ENCODE results near the gene MSX1.

DNA sequence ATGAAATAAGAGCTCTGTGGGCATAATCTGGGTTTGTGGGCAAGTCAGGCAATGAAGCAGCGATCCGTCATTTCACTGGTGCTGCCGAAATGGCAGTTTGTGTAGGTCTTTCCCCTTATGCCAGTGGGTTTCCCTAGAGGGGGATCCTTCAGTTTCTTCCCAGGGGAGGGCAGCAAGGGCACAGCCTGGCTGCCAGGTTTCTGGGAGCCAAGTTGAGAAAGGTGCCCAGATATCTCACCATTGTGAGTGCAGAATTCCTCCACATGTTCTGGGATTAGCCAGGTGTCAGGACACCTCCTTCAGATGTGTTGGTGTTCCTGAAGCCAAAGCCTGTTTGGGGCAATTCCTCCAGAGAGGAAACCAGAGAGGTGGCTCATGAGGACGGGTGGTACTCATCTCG lies 28.0 kb downstream of the MSX1 start:
- TF ChIP-seq, protein P1, sequence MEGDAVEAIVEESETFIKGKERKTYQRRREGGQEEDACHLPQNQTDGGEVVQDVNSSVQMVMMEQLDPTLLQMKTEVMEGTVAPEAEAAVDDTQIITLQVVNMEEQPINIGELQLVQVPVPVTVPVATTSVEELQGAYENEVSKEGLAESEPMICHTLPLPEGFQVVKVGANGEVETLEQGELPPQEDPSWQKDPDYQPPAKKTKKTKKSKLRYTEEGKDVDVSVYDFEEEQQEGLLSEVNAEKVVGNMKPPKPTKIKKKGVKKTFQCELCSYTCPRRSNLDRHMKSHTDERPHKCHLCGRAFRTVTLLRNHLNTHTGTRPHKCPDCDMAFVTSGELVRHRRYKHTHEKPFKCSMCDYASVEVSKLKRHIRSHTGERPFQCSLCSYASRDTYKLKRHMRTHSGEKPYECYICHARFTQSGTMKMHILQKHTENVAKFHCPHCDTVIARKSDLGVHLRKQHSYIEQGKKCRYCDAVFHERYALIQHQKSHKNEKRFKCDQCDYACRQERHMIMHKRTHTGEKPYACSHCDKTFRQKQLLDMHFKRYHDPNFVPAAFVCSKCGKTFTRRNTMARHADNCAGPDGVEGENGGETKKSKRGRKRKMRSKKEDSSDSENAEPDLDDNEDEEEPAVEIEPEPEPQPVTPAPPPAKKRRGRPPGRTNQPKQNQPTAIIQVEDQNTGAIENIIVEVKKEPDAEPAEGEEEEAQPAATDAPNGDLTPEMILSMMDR (IDR thresholded peaks at IDR 0.05): no peak
- TF ChIP-seq POLR2A (IDR thresholded peaks at IDR 0.05): no peak

Measured in lower leg skin (tissue), 3 donors.